ENCODE data around the gene POU2AF3. TPM values are rescaled to one million over a fixed set of nuclear protein-coding genes. Genes with fewer than 3 reads are reported as not detected.

The POU2AF3 gene
- total and polyA plus RNA-seq, 12 donors = 0.28 to 4.8 (median 1.8) TPM; not detected in 1

GRCh38 chr11:111301004-111301841 lies 2.9 kb downstream of the POU2AF3 start:
- Histone ChIP-seq H3K27ac (no peak overlapping the region), H3K4me3 (no peak overlapping the region), H3K9me3 (replicated peaks in 1 of 3) (no peaks in the 10 kb centered on the region), H3K4me1 (replicated peaks in 1 of 2) (peaks cover 6 to 9% of the 10 kb centered on the region in 2 donors), H3K27me3 (no peaks in the 10 kb centered on the region), H3K36me3 (replicated peaks in 1 of 2) (no peaks in the 10 kb centered on the region)
- intact Hi-C loops (cut with DNase I) = no loop called here
- 92 to 96% (median 93%) methylated on average over 5 of the region's 5 CpGs for whole genome bisulfite sequencing, 4 donors
- TF ChIP-seq, protein P1, sequence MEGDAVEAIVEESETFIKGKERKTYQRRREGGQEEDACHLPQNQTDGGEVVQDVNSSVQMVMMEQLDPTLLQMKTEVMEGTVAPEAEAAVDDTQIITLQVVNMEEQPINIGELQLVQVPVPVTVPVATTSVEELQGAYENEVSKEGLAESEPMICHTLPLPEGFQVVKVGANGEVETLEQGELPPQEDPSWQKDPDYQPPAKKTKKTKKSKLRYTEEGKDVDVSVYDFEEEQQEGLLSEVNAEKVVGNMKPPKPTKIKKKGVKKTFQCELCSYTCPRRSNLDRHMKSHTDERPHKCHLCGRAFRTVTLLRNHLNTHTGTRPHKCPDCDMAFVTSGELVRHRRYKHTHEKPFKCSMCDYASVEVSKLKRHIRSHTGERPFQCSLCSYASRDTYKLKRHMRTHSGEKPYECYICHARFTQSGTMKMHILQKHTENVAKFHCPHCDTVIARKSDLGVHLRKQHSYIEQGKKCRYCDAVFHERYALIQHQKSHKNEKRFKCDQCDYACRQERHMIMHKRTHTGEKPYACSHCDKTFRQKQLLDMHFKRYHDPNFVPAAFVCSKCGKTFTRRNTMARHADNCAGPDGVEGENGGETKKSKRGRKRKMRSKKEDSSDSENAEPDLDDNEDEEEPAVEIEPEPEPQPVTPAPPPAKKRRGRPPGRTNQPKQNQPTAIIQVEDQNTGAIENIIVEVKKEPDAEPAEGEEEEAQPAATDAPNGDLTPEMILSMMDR (IDR thresholded peaks at IDR 0.05) = no peak
- DNase-seq = no peak

DNA sequence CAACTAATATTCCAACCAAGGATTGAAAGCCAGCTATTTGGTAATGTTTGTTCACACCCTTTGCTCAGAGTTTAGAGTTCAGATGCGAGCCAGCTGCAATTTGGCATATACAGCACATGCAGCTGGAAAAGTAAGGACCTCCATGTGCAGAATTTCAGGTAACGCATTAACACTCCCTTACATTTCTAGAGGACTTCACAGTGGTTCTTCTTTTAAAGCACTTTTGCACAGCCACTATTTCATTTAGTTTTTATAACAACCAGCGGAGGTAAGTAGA lies 3.4 kb downstream of the POU2AF3 start:
- H3K4me1 ChIP-seq (replicated peaks in 1 of 2) = peaks cover 6 to 9% of the 10 kb centered on the region in 2 donors
- no peak for TF ChIP-seq POLR2A (IDR thresholded peaks at IDR 0.05)
- TF ChIP-seq, protein P1 (IDR thresholded peaks at IDR 0.05) = no peak
- WGBS, 4 donors = 95 to 98% (median 97%) methylated on average over 3 of the region's 3 CpGs
- no peak overlapping the region for H3K27ac ChIP-seq
- DNase-seq = no peak
- no peak overlapping the region for H3K4me3 ChIP-seq
- no peaks in the 10 kb centered on the region for H3K27me3 ChIP-seq
- H3K9me3 ChIP-seq (replicated peaks in 1 of 3) = no peaks in the 10 kb centered on the region
- no peaks in the 10 kb centered on the region for H3K36me3 ChIP-seq (replicated peaks in 1 of 2)
- intact Hi-C loops (cut with DNase I) = no loop called here

- Histone ChIP-seq H3K9me3 (replicated peaks in 1 of 3) (no peaks in the 10 kb centered on the region), H3K27ac (no peak overlapping the region), H3K27me3 (no peaks in the 10 kb centered on the region), H3K4me3 (no peak overlapping the region), H3K36me3 (replicated peaks in 1 of 2) (no peaks in the 10 kb centered on the region), H3K4me1 (replicated peaks in 1 of 2) (peaks cover 6 to 9% of the 10 kb centered on the region in 2 donors)
- intact Hi-C loops (cut with DNase I) = no loop called here
- 69 to 85% (median 78%) methylated on average over 3 of the region's 3 CpGs for WGBS, 4 donors
- TF ChIP-seq POLR2A (IDR thresholded peaks at IDR 0.05) = no peak
- TF ChIP-seq, protein P1 (IDR thresholded peaks at IDR 0.05) = no peak
- no peak for DNase-seq
Observed at GRCh38 chr11:111302298-111302697, 4.0 kb downstream of the POU2AF3 start.

DNA sequence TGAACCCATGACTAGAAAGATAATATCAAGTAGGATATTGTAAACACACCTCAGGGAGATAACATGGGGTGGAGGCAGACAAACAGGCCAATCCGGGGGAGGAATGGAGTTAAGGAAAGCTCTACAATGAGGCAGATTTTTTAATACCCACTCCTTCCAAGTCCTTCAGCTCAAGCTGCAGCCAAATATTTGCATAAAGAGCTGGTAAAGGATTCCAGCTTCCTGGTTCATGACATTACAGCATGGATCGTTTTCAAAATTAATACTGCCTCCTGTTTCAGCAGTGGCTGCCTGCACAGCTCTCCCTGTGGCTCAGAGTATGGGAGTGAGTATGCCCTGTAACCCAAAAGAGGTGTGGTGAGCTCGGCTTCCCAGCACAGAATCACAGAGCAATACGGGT lies 5.1 kb downstream of the POU2AF3 start:
- no peaks in the 10 kb centered on the region for H3K36me3 ChIP-seq (replicated peaks in 1 of 2)
- H3K4me3 ChIP-seq = no peak overlapping the region
- no peaks in the 10 kb centered on the region for H3K9me3 ChIP-seq (replicated peaks in 1 of 3)
- peaks cover 5 to 8% of the 10 kb centered on the region in 2 donors for H3K4me1 ChIP-seq (replicated peaks in 1 of 2)
- WGBS, 4 donors = 57 to 71% (median 66%) methylated on average over 4 of the region's 4 CpGs
- TF ChIP-seq, protein P1 (IDR thresholded peaks at IDR 0.05) = no peak
- TF ChIP-seq POLR2A (IDR thresholded peaks at IDR 0.05) = no peak
- H3K27ac ChIP-seq = no peak overlapping the region
- intact Hi-C loops (cut with DNase I) = no loop called here
- no peak for DNase-seq
- H3K27me3 ChIP-seq = no peaks in the 10 kb centered on the region

All from adrenal gland (tissue), 12 donors.